Tibial nerve (tissue), 4 donors: ENCODE measurements around the gene HAAO. TPM values are rescaled to one million over a fixed set of nuclear protein-coding genes. Genes with fewer than 3 reads are reported as not detected.

Source experiments
- DNase-seq, 2 donors: peaks; one replicate each; pipeline ENCODE4 v3.0.0-alpha.2; 2019; ENCODE audit warnings: low spot score in 2 of 2
- H3K27ac ChIP-seq, 4 donors: fragments of 200-600 bp; sonication (generic) in 3 of 4; one replicate each; pipeline ENCODE4 v1.5.1; 2017 to 2019; ENCODE audit warnings: mild to moderate bottlenecking in 1 of 4
- H3K27me3 ChIP-seq, 2 donors: fragments of 200-600 bp; sonication (generic) in 1 of 2; one replicate each; pipeline versions ENCODE4 v1.5.1 to v1.6.0; 2017 to 2019
- H3K36me3 ChIP-seq, 3 donors: fragments of 200-600 bp; sonication (generic); one replicate each; pipeline ENCODE4 v1.5.1; 2018 to 2019
- H3K4me1 ChIP-seq, 4 donors: fragments of 200-600 bp; sonication (generic) in 3 of 4; one replicate each; pipeline ENCODE4 v1.5.1; 2017 to 2019
- H3K4me3 ChIP-seq, 4 donors: fragments of 200-600 bp; sonication (generic) in 3 of 4; one replicate each; pipeline ENCODE4 v1.5.1; 2017 to 2019; ENCODE audit warnings: mild to moderate bottlenecking in 1 of 4, moderate library complexity in 1 of 4
- H3K9me3 ChIP-seq, 4 donors: fragments of 200-600 bp; sonication (generic) in 3 of 4; one replicate each; pipeline ENCODE4 v1.5.1; 2017 to 2019
- EP300 ChIP-seq, 2 donors: sonication (generic); formaldehyde crosslinking; IDR thresholded peaks; one replicate each; pipeline ENCODE4 v1.6.1; 2017; ENCODE audit warnings: antibody characterized with exemption in 2 of 2, mild to moderate bottlenecking in 1 of 2
- POLR2A ChIP-seq, 2 donors: fragments of 450-650 bp; IDR thresholded peaks; one replicate each; pipeline ENCODE4 v1.6.1; 2017; ENCODE audit warnings: antibody characterized with exemption in 2 of 2, mild to moderate bottlenecking in 2 of 2, moderate library complexity in 2 of 2
- WGBS, 2 donors: methylation state at CpG; one replicate each; pipeline ENCODE4 v1.1.5; 2018; 5-methylcytosine and 5-hydroxymethylcytosine counted together
- total RNA-seq, 4 donors: library from RNA; depleted of rRNA; stranded (reverse); fragments of >200 nt; gene quantifications; one replicate each; pipeline ENCODE4 v1.1.0, GENCODE V29; 2016
- TF ChIP-seq, protein P1 (sequence below), 5 experiments: fragments of 200-600 bp in 3 of 5; fragments of 450-650 bp in 2 of 5; sonication (generic) in 3 of 5; IDR thresholded peaks; one replicate each; pipeline ENCODE4 v1.5.1; 2016 to 2019; ENCODE audit warnings: antibody characterized with exemption in 5 of 5, mild to moderate bottlenecking in 3 of 5, moderate library complexity in 2 of 5

The HAAO gene
- total RNA-seq, 4 donors from 2014 or later = 5.9 to 24.1 (median 7.6) TPM

DNA sequence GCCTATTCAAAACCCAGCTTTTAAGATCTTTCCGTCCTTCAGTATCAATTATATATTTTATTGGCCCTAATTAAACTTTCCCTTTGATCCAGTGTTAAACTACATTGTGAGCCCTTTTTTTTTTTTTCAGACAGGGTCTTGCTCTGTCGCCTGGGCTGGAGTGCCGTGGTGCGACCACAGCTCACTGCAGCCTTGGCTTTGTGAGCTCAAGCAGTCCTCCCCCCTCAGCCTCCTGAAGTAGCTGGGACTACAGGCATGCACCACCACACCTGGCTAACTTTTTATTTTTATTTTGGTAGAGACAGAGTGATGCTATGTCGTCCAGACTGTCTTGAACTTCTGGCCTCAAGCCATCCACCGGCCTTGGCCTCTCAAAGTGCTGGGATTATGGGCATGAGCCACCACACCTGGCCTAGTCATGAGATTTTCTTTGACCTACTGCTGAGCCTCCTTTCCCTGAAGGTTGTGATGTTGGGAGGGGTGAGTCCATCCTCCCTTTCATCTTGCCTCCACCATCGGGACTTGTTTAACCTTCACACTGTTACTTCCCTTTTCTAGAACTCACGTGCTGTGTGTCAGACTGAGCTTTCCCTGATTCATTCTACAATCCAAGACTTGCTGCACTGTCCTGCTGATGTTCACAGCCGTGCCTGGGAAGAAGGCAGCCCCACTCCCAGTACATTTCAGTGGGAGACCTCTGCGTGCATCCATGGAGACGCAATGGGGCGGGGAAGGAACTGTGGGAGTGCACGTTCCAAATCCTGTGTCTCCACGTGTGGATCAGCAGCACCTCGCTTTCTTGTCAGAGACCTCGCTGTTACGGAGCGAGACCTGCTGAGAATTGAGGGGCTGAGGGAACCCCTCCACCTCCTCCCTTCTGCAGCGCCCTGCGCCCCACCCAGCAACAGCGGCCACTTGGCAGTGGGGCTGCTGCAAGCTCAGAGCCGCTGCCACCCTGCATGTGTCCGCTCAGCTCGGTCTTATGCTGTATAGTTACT is 39.3 kb downstream of the HAAO start:
- 84 to 86% methylated on average over 24 of the region's 24 CpGs for WGBS, 2 donors
- Histone ChIP-seq H3K27me3 (no peaks in the 10 kb centered on the region), H3K4me3 (no peak overlapping the region), H3K9me3 (no peaks in the 10 kb centered on the region), H3K4me1 (peaks cover 0 to 39% (median 5%) of the 10 kb centered on the region in 4 donors), H3K36me3 (peaks cover 0 to 43% (median 0%) of the 10 kb centered on the region in 3 donors), H3K27ac (no peak overlapping the region)
- DNase-seq = no peak
- TF ChIP-seq EP300 (IDR thresholded peaks at IDR 0.05) (peak in 1 of 2 donors; percentile 10), POLR2A (IDR thresholded peaks at IDR 0.05) (no peak)

DNA sequence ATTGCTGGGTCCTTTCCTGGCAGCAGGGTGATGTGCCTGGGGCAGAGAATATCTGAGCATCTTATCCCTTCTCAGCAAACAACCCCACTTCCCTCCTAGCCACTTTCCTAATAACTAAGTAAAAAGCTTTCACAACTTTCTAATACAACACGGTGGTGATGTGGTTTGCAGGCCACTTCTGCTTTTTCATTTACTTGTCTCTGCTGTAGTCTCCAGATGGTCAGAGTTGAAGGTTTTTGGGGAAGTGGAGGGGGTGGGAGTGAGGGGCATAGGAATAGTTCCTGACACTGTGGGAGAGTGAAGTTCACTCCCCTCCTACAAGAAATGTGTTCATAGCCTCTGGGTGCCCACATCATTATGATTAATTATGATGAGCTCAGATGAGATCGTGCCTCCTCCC is 40.1 kb downstream of the HAAO start:
- DNase-seq = peak in 1 of 2 donors; percentile 27
- H3K27me3 ChIP-seq = no peaks in the 10 kb centered on the region
- H3K36me3 ChIP-seq = peaks cover 0 to 50% (median 0%) of the 10 kb centered on the region in 3 donors
- H3K27ac ChIP-seq = no peak overlapping the region
- TF ChIP-seq POLR2A (IDR thresholded peaks at IDR 0.05) = no peak
- TF ChIP-seq, protein P1, sequence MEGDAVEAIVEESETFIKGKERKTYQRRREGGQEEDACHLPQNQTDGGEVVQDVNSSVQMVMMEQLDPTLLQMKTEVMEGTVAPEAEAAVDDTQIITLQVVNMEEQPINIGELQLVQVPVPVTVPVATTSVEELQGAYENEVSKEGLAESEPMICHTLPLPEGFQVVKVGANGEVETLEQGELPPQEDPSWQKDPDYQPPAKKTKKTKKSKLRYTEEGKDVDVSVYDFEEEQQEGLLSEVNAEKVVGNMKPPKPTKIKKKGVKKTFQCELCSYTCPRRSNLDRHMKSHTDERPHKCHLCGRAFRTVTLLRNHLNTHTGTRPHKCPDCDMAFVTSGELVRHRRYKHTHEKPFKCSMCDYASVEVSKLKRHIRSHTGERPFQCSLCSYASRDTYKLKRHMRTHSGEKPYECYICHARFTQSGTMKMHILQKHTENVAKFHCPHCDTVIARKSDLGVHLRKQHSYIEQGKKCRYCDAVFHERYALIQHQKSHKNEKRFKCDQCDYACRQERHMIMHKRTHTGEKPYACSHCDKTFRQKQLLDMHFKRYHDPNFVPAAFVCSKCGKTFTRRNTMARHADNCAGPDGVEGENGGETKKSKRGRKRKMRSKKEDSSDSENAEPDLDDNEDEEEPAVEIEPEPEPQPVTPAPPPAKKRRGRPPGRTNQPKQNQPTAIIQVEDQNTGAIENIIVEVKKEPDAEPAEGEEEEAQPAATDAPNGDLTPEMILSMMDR (IDR thresholded peaks at IDR 0.05) = no peak
- TF ChIP-seq EP300 (IDR thresholded peaks at IDR 0.05) = peak in 1 of 2 donors; percentile 37
- H3K4me3 ChIP-seq = no peak overlapping the region
- 57 to 63% methylated on average over 2 of the region's 2 CpGs for WGBS, 2 donors
- peaks cover 0 to 39% (median 5%) of the 10 kb centered on the region in 4 donors for H3K4me1 ChIP-seq
- no peaks in the 10 kb centered on the region for H3K9me3 ChIP-seq

DNA sequence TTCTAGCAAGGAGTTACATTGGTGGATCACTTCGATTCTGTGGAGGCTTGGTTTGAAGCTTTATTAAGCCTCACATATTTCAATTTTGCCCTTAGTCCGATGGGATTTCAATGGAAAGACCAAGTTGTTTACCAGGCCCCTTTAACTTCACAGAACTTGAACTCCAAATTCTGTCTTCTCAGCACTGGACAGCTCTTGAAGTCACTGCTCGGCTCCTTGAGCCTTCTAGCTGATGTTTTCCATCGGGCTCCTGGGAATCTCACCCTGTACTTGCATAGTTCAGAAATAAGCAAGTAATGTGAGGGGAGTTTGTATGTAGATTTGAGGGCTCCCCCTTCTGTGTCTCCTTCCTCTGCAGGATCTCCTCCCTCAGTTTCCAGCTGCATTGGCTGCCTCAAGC is 43.5 kb downstream of the HAAO start:
- Histone ChIP-seq H3K4me1 (peaks cover 0 to 22% (median 5%) of the 10 kb centered on the region in 4 donors), H3K27ac (no peak overlapping the region), H3K27me3 (no peaks in the 10 kb centered on the region), H3K36me3 (peaks cover 0 to 50% (median 0%) of the 10 kb centered on the region in 3 donors), H3K4me3 (no peak overlapping the region), H3K9me3 (no peaks in the 10 kb centered on the region)
- 89 to 93% methylated on average over 4 of the region's 4 CpGs for WGBS, 2 donors
- DNase-seq = no peak
- no peak for TF ChIP-seq POLR2A (IDR thresholded peaks at IDR 0.05)
- no peak for TF ChIP-seq EP300 (IDR thresholded peaks at IDR 0.05)
- TF ChIP-seq, protein P1 (IDR thresholded peaks at IDR 0.05) = no peak

DNA sequence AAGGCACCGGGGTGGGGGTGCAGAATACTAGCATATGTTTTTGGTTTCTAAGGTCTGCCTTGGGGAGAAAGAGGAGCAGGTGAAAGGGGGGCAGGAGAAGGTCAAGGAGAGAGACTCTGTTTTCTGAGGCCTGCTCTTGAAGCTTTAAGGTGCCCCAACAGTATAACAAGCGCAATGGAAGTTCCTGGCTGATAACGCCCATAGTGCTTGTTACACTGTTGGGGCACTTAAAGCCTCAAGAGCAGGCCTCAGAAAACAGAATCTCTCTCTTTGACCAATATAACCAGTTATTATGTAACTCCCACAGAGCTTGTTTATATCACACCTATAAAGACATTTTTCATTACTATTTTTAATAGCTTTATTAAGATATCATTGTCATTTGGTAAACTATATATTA is 45.0 kb downstream of the HAAO start:
- TF ChIP-seq, protein P1 (IDR thresholded peaks at IDR 0.05) = no peak
- TF ChIP-seq EP300 (IDR thresholded peaks at IDR 0.05) (no peak), POLR2A (IDR thresholded peaks at IDR 0.05) (no peak)
- 97 to 98% methylated on average over 3 of the region's 3 CpGs for WGBS, 2 donors
- Histone ChIP-seq H3K36me3 (peaks cover 0 to 47% (median 0%) of the 10 kb centered on the region in 3 donors), H3K27me3 (no peaks in the 10 kb centered on the region), H3K27ac (no peak overlapping the region), H3K4me3 (no peak overlapping the region), H3K4me1 (peaks cover 0 to 10% (median 2%) of the 10 kb centered on the region in 4 donors), H3K9me3 (no peaks in the 10 kb centered on the region)
- no peak for DNase-seq

DNA sequence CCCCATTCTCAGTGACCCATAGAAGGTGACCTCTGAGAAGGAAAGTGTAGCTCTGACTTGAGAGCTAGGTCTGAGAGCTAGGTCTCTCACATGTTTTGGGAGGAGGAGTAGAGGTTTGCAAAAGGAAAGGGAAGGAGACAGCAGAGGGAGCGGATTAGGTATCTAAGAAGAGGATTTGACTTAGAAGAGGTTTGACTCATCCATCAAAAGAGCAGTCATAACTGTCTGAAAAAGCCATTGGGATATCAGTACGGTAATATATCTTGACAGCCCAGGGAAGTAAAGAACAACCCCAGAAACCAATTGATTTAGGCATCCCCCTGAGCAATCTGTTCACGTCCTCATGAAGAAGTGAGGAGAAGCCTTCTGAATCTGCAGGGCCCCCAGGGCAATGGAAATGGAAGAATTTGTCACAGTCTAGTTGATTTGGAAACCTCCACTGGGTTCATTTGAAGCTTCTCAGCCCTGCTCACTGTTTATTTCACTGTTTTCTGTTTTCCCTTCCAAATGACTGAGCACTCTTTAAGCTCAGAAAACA is 47.8 kb downstream of the HAAO start:
- Histone ChIP-seq H3K4me3 (no peak overlapping the region), H3K36me3 (peaks cover 0 to 64% (median 0%) of the 10 kb centered on the region in 3 donors), H3K27me3 (no peaks in the 10 kb centered on the region), H3K27ac (no peak overlapping the region), H3K9me3 (no peaks in the 10 kb centered on the region), H3K4me1 (no peaks in the 10 kb centered on the region)
- WGBS, 2 donors = 92 to 94% methylated on average over 3 of the region's 3 CpGs
- no peak for DNase-seq
- TF ChIP-seq EP300 (IDR thresholded peaks at IDR 0.05) = no peak
- TF ChIP-seq POLR2A (IDR thresholded peaks at IDR 0.05) = no peak
- TF ChIP-seq, protein P1 (IDR thresholded peaks at IDR 0.05) = no peak
